Measurements from ENCODE around the gene HPS6.

HPS6 gene

GRCh38 chr10:102069071-102069470, 3.9 kb downstream of the HPS6 start:
- DNase-seq, result no peak

GRCh38 chr10:102072673-102073527, 7.8 kb downstream of the HPS6 start:
- DNase-seq, result no peak

GRCh38 chr10:102083541-102083940, 18.4 kb downstream of the HPS6 start:
- no peak for DNase-seq

GRCh38 chr10:102085336-102085735, 20.2 kb downstream of the HPS6 start:
- DNase-seq, result no peak

DNA sequence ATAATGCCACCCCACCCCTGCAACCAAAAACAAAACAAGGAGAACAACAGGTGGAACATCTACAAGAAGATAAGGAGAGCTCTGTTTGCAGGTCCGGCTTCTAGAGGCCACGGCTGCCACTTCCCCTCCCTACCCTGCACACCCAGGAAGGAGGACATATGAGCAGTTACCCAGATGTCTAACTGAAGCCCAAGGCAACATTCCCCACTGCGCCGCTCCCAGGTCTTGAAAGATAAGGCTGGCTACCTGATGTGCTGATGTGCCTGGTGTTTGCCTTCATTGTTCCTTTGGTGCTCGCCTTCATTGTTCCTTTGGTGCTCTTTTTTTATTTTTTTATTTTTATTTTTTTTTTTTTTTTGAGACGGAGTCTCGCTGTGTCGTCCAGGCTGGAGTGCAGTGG, 21.0 kb downstream of the HPS6 start:
- no peak for DNase-seq

- DNase-seq, result no peak
Measured at GRCh38 chr10:102090772-102091171, 25.6 kb downstream of the HPS6 start.

- no peak for DNase-seq
Measured at GRCh38 chr10:102096449-102096848, 31.3 kb downstream of the HPS6 start.

DNA sequence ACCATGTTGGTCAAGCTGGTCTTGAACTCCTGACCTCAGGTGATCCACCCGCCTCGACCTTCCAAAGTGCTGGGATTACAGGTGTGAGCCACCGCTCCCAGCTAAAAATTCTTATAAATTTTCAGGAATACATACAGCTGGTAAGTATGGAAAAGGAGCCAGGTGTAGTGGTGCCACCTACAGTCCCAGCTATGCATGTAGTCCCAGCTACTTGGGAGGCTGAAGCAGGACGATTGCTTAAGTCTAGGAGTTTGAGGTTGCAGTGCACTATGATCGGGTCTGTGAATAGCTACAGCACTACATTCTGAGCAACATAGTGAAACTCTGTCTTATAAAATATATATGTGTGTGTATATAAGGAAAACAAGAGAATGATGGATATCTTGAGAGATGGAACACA, 36.0 kb downstream of the HPS6 start:
- no peak for DNase-seq

DNA sequence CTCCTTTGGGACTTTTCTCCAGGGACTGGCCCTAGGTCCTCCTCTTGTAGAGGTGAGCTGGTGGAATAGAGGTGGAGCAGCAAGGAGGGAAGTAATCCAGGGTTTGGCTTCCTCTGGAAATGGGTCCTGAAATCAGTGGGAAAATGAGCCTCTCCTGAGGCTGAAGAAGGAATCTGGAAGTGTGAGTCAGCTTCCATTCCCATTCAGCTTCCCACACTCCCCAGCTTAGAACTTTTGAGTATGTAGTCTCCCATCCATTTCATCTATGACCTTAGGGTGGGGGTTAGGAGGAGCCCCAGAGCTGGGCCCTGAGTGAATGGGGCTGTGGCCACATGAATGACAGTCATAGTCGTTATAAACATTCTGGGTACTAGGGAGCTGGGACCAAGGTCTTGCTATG, 37.3 kb downstream of the HPS6 start:
- no peak for DNase-seq

- no peak for DNase-seq
Measured at GRCh38 chr10:102106998-102107397, 41.8 kb downstream of the HPS6 start.

- no peak for DNase-seq
Measured at GRCh38 chr10:102109166-102110116, 44.3 kb downstream of the HPS6 start.

DNA sequence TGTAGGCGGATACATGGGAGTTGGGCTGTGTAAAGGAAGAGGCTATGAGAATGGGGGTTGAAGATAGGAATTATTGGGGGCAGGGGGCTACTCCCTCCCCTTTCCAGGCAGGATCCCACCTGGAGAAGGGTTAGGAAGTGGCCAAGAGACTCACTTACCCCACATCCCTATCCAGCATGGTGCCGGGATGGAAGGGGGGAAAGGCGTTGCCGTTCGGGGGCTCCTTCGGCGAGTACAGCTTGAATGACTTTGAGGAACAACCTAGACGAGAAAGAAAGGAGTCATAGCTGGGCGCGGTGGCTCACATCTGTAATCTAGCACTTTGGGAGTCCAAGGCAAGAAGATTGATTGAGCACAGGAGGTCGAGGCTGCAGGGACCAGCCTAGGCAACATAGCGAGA, 46.1 kb downstream of the HPS6 start:
- DNase-seq, result no peak

DNA sequence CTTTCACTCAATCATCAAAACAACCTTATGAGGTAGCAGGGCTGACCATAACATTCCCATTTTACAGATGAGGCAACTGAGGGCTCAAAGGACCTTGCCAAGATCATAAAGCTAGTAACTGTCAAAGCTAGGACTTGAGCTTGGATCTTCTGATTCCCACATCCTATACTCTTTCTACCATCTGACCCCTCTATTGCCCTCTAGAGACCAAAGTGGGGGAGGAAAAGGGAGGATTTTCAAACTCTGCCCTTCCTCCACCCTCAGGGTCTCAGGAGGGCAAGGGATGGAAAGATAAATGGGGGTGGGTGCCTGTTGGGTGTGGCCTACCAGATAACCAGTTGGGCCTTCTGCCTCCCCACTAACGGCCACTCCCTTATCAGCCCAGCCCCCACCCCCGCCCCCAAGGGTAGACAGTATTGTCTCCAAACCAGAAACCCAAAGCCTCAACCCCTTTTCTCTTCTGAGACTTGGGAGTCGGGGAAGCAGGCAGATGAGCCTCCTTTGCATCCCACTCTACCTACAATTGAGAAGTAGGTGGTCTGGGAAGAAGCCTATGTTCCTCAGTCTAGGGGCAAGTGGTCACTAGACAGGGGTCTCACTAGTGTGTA, 47.2 kb downstream of the HPS6 start:
- DNase-seq, result no peak

- no peak for DNase-seq
Measured at GRCh38 chr10:102113261-102113955, 48.3 kb downstream of the HPS6 start.

DNA sequence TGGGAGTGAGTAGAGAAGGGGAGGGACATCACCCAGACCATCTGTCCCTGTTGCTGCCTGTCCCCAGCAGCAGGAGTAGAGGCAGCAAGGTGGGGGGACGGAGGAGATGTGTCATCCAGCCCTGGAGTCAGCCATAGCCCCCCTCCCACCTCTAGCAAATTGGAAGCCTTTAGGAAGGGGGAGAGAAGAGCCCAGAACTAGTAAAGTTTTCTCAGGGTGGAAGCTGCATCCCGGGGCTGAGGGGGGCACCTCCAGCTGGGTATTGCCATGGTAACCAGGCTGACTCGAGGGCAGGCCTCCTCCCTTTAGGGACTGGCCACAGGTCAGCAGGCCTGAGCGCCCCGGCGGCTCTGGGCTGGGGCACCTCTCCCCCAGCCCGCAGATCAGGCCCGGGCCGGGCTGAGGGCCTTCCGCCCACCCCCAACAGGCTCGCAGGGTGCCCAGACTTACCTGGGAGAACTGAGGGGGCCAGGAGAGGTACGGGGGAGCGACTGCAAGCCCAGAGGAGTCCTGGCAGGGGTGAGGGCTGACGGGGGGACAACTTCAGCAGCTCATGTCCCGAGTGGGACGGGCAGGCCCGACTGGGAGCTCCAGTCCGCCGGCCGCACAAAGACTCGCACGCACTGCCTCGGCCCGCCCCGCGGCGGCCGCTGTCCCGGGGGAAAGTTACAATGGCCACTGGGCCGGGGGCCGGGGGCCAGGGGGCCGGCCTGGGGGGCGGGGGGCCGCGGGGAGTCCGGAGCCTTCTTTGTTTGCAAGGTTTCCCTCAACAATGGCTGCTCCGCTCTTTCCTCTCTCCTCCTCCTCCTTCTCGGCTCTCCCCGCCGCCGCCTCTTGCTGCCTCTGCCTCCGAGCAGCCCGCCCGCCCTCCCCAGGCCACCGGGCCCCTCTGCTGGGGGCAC, 49.1 kb downstream of the HPS6 start:
- DNase-seq, result no peak

- DNase-seq, result no peak
Measured at GRCh38 chr10:102114861-102115618, 49.9 kb downstream of the HPS6 start.

GRCh38 chr10:102115775-102116174, 50.6 kb downstream of the HPS6 start:
- DNase-seq, result no peak

- DNase-seq, result no peak
Measured at GRCh38 chr10:102116656-102117055, 51.5 kb downstream of the HPS6 start.
